GM12873 (cell line): ENCODE measurements around the gene TRIML2.

Source experiments
- TF ChIP-seq, protein P1 (sequence below): IDR thresholded peaks from 2 replicates; pipeline ENCODE4 v1.5.1; 2012; ENCODE audit warnings: low read depth, mild to moderate bottlenecking, moderate library complexity, low read length, control low read depth; ENCODE audit not compliant: insufficient read depth; ENCODE audit errors: missing control alignments

Gene TRIML2

GRCh38 chr4:188106454-188106853, 2.9 kb downstream of the TRIML2 start:
- TF ChIP-seq, protein P1, sequence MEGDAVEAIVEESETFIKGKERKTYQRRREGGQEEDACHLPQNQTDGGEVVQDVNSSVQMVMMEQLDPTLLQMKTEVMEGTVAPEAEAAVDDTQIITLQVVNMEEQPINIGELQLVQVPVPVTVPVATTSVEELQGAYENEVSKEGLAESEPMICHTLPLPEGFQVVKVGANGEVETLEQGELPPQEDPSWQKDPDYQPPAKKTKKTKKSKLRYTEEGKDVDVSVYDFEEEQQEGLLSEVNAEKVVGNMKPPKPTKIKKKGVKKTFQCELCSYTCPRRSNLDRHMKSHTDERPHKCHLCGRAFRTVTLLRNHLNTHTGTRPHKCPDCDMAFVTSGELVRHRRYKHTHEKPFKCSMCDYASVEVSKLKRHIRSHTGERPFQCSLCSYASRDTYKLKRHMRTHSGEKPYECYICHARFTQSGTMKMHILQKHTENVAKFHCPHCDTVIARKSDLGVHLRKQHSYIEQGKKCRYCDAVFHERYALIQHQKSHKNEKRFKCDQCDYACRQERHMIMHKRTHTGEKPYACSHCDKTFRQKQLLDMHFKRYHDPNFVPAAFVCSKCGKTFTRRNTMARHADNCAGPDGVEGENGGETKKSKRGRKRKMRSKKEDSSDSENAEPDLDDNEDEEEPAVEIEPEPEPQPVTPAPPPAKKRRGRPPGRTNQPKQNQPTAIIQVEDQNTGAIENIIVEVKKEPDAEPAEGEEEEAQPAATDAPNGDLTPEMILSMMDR, result no peak

DNA sequence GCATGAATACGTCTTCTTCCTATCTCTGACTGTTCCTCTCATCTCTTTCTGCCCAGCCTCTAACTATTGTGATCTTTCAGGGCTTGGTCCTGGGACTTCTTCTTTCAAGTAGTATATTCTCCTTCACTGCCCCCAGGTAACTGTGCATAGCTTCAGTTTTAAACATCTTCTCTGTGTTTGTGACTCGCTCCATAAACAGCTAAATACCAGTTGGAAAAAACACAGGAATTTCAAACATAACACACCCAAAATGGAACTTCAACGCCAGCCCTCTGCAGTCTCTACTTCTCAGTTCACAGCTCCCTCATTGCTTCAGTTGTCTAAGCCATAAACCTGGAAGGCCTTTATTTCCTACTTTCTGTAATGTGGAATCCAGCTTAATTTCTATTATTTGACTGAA, 16.6 kb downstream of the TRIML2 start:
- TF ChIP-seq, protein P1, result no peak

DNA sequence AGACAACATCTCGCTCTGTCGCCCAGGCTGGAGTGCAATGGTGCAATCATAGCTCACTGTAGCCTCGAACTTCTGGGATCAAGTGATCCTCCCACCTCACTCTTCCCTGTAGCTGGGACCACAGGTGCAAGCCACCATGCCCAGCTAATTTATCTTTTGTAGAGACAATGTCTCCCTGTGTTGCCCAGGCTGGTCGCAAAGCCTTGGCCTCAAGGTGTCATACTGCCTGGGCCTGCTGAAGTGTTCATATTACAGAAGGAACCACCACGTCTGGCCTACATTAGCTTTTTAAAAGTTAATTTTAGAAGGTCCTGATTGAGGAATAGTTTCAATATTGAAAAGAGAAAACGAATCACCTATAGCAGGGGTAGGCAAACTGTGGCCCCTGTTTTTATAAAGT, 22.5 kb downstream of the TRIML2 start:
- TF ChIP-seq, protein P1, result no peak

DNA sequence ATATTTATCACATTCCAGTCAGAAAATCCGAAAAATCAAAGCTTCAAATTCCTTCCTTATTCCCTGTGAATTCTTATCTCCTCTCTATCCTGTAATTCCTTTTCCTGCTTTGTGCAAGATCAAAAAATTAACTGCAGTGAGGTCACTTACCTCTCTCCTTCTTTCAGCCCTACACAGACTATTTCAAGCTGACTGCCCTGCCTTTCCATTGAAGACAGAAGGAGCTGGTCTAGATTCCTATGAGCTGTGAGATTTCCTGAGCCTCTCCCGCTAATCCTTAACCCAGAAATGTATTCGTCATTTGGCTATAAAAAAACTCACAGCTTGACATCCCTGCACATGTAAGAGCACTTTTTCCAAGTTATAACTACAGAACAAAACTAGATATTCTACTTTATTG, 26.6 kb downstream of the TRIML2 start:
- TF ChIP-seq, protein P1, result no peak

DNA sequence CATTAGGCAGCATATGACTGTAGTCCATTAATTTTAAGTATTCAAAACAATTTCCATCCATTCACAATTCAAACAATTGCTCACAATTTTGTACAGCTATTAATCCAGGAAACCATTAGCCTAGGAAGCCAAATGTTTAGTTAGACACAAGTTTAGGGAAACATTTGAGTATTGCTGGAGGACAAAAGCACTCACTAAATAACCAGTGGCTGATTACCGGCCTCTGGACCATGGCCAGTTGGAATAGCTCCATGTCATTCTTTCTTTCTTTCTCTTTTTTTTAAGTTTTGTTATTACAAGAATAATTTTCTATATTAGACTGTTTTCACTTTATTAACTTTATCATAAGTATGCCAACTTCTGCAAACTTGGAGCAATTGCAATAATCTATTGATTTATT, 31.3 kb downstream of the TRIML2 start:
- TF ChIP-seq, protein P1, result no peak

- TF ChIP-seq, protein P1, result no peak
Measured at GRCh38 chr4:188076169-188076568, 33.2 kb downstream of the TRIML2 start.

- TF ChIP-seq, protein P1, result no peak
Measured at GRCh38 chr4:188061083-188061482, 48.3 kb downstream of the TRIML2 start.
